Measurements from ENCODE around the gene FCER1A. TPM values are rescaled to one million over a fixed set of nuclear protein-coding genes. Genes with fewer than 3 reads are reported as not detected.

The FCER1A gene
- total RNA-seq, 1 experiment from 2014 or later, result not detected

- CTCF ChIA-PET, result no interaction called here
- BruUV-seq (replicated peaks), result no TSS peak
- H3K4me3 ChIP-seq (ENCODE audit: low read depth, low read length, poor library complexity, severe bottlenecking), result no peak overlapping the region
- no peaks in the 10 kb centered on the region for H3K9me3 ChIP-seq (ENCODE audit: low read depth, low read length, poor library complexity, severe bottlenecking)
- no peaks in the 10 kb centered on the region for H3K4me1 ChIP-seq (ENCODE audit: insufficient read depth, low read length, poor library complexity, severe bottlenecking)
- POLR2A ChIA-PET (ENCODE audit: low non-redundant PET), result no interaction called here
- TF ChIP-seq EZH2 (IDR thresholded peaks at IDR 0.05; ENCODE audit: borderline replicate concordance, low read depth, low read length, poor library complexity, severe bottlenecking), result no peak
- no peaks in the 10 kb centered on the region for H3K36me3 ChIP-seq (ENCODE audit: insufficient read depth, low read length, poor library complexity, severe bottlenecking)
- intact Hi-C loops (cut with micrococcal nuclease; ENCODE audit: unreplicated experiment), result no loop called here
- DNase-seq (ENCODE audit: low spot score), result no peak
- H3K27ac ChIP-seq (ENCODE audit: low read depth, low read length, poor library complexity, severe bottlenecking), result no peak overlapping the region
- H3K27me3 ChIP-seq (replicated peaks; ENCODE audit: insufficient read depth, low read depth, low read length, poor library complexity), result no peaks in the 10 kb centered on the region
These were observed 50.3 kb downstream of the FCER1A start for GRCh38 chr1:159352436-159352835.

Other genes with a start within 250 kb of the FCER1A start
- gene AIM2, start 225.6 kb upstream of the FCER1A start, total RNA-seq (2021), result not detected in 2 replicates
- not detected in 2 replicates for gene CADM3, start 130.7 kb upstream of the FCER1A start, total RNA-seq (2021)
- gene ACKR1, start 97.5 kb upstream of the FCER1A start, total RNA-seq (2021), result not detected in 2 replicates
- gene OR10J4, start 129.9 kb downstream of the FCER1A start, total RNA-seq (2021), result not detected in 2 replicates
- gene OR10J1, start 137.4 kb downstream of the FCER1A start, total RNA-seq (2021), result not detected in 2 replicates
- gene OR10J5, start 233.7 kb downstream of the FCER1A start, total RNA-seq (2021), result not detected in 2 replicates

Measured in A673 (cell line).